GM12891 (cell line): ENCODE measurements around the gene FIG4.

Source experiments
- POLR2A ChIP-seq: IDR thresholded peaks from 2 replicates; pipeline ENCODE4 v1.6.1; 2011; ENCODE audit warnings: low read depth, low read length, control low read depth
- POLR2AphosphoS5 ChIP-seq: IDR thresholded peaks from 2 replicates; pipeline ENCODE4 v1.6.1; 2011; ENCODE audit warnings: low read depth, low read length, control low read depth
- TAF1 ChIP-seq: IDR thresholded peaks from 2 replicates; pipeline ENCODE4 v1.6.1; 2011; ENCODE audit warnings: low read depth, low read length, control low read depth

GRCh38 chr6:109660526-109661320 is 30.4 kb upstream of the FIG4 start:
- TF ChIP-seq POLR2AphosphoS5 (no peak), POLR2A (no peak), TAF1 (no peak)
